Loucy (cell line): Measurements from ENCODE around the gene CNTROB.

ENCODE experiments used
- CTCF ChIP-seq: fragments of 200-600 bp; sonication (generic); conservative IDR thresholded peaks from 2 replicates; pipeline ENCODE4 v1.5.1; 2014; ENCODE audit warnings: mild to moderate bottlenecking, antibody characterized with exemption, low read length
- EZH2phosphoT487 ChIP-seq: fragments of 200-600 bp; IDR thresholded peaks from 2 replicates; pipeline ENCODE4 v1.6.1; 2018; ENCODE audit warnings: antibody characterized with exemption, mild to moderate bottlenecking, moderate library complexity, borderline replicate concordance

GRCh38 chr17:7940034-7940433 is 8.0 kb downstream of the CNTROB start:
- TF ChIP-seq CTCF (no peak), EZH2phosphoT487 (no peak)
